Kidney (tissue), 14 donors: Measurements from ENCODE around the gene G6PD. TPM values are rescaled to one million over a fixed set of nuclear protein-coding genes. Genes with fewer than 3 reads are reported as not detected.

Experiments used
- DNase-seq, 5 donors: peaks; one replicate each; pipeline ENCODE4 v3.0.0-alpha.2; 2013 to 2020
- FAIRE-seq: peaks from 2 replicates; lab custom pipeline; 2012; peaks lifted over from hg19 to GRCh38; lab: Jason Lieb, UNC
- H3K27ac ChIP-seq, 2 donors: one replicate each; pipeline ENCODE4 v1.7.0; 2013; ENCODE audit warnings: low read depth in 2 of 2, low read length in 2 of 2, inconsistent platforms in 1 of 2
- H3K27me3 ChIP-seq: one replicate; pipeline ENCODE4 v1.7.1; 2013; ENCODE audit warnings: low read length, inconsistent platforms; ENCODE audit not compliant: control insufficient read depth, insufficient read depth
- H3K36me3 ChIP-seq, 3 donors: one replicate each; pipeline versions ENCODE4 v1.7.0 to v1.7.1; 2013; ENCODE audit warnings: low read length in 3 of 3, control low read depth in 1 of 3, inconsistent platforms in 1 of 3; ENCODE audit not compliant: insufficient read depth in 3 of 3, control insufficient read depth in 2 of 3
- H3K4me1 ChIP-seq, 3 donors: one replicate each; pipeline versions ENCODE4 v1.7.0 to v1.7.1; 2013; ENCODE audit warnings: low read length in 3 of 3, inconsistent platforms in 1 of 3, low read depth in 1 of 3; ENCODE audit not compliant: control insufficient read depth in 2 of 3, insufficient read depth in 2 of 3
- H3K4me3 ChIP-seq, 3 donors: one replicate each; pipeline versions ENCODE4 v1.7.0 to v1.8.1; 2013; ENCODE audit warnings: low read length in 3 of 3, control low read depth in 1 of 3, inconsistent platforms in 1 of 3
- H3K9ac ChIP-seq, 3 donors: one replicate each; pipeline versions ENCODE4 v1.7.0 to v1.7.1; 2013; ENCODE audit warnings: low read length in 3 of 3, control low read depth in 1 of 3, inconsistent platforms in 1 of 3
- H3K9me3 ChIP-seq, 3 donors: one replicate each; pipeline versions ENCODE4 v1.7.0 to v1.7.1; 2013; ENCODE audit warnings: low read length in 3 of 3, control low read depth in 1 of 3, inconsistent platforms in 1 of 3; ENCODE audit not compliant: control insufficient read depth in 2 of 3, insufficient read depth in 1 of 3
- CTCF ChIP-seq: IDR thresholded peaks from 3 replicates; pipeline ENCODE4 v1.5.1; 2012; ENCODE audit warnings: mild to moderate bottlenecking, moderate library complexity, borderline replicate concordance; ENCODE audit not compliant: insufficient read depth; ENCODE audit errors: extremely low read depth
- intact Hi-C: fragments of 100-400 bp; cut with DNase I; formaldehyde crosslinking; loops from one replicate; pipeline ENCODE4 v1.11.1; 2022
- polyA plus RNA-seq: library from polyadenylated mRNA; stranded (reverse); fragments of 350-450 nt; fragmentation: Illumina TruSeq; extraction: RNeasy Lipid Tissue Mini Kit (QIAGEN cat#74804); gene quantifications from one replicate; pipeline ENCODE4 v1.2.3, GENCODE V29; 2014; ENCODE audit warnings: low read depth, low replicate concordance; ENCODE audit not compliant: insufficient read depth
- total RNA-seq: library from RNA; stranded (reverse); fragmentation: NEBNext Ultra II Directional; extraction: Animal tissue kit (Norgen Biotek cat#: 25700); gene quantifications from one replicate; pipeline ENCODE4 v1.2.1, GENCODE V29; 2021
- donor health status: control.
- donor health status: control.
- donor health status: control.
- donor health status: control.
- donor health status: control.
- donor health status: DM: yes; HTN: yes; CAD: no.
- donor health status: Normal renal cell carcinoma (clear cell type).

G6PD gene
- total and polyA plus RNA-seq, 2 donors from 2014 or later: 34.7 to 54.1 TPM

GRCh38 chrX:154517101-154517781 lies 29.4 kb downstream of the G6PD start:
- Histone ChIP-seq H3K36me3 (peaks cover 0 to 3% (median 0%) of the 10 kb centered on the region in 3 donors), H3K27ac (peak overlapping the region; percentile 84 to 94), H3K9me3 (no peaks in the 10 kb centered on the region), H3K9ac (peak overlapping the region in 2 of 3 donors; percentile 71 to 73), H3K27me3 (no peaks in the 10 kb centered on the region), H3K4me3 (peak overlapping the region in 2 of 3 donors; percentile 75 to 76), H3K4me1 (peaks cover 2 to 10% (median 3%) of the 10 kb centered on the region in 3 donors)
- peak in 3 of 5 donors; percentile 25 to 75 (median 52) for DNase-seq
- no peak for TF ChIP-seq CTCF
- intact Hi-C loops: no loop called here
- FAIRE-seq: no peak

GRCh38 chrX:154516656-154517100 lies 30.0 kb downstream of the G6PD start:
- peaks cover 0 to 3% (median 0%) of the 10 kb centered on the region in 3 donors for H3K36me3 ChIP-seq
- FAIRE-seq (no peak), DNase-seq (peak in 3 of 5 donors; percentile 63 to 92 (median 83))
- peak overlapping the region; percentile 58 to 73 (median 71) for H3K9ac ChIP-seq
- TF ChIP-seq CTCF: no peak
- H3K27ac ChIP-seq: peak overlapping the region; percentile 84 to 94
- H3K4me1 ChIP-seq: peaks cover 2 to 10% (median 3%) of the 10 kb centered on the region in 3 donors
- no peaks in the 10 kb centered on the region for H3K9me3 ChIP-seq
- intact Hi-C loops: no loop called here
- H3K27me3 ChIP-seq: no peaks in the 10 kb centered on the region
- H3K4me3 ChIP-seq: peak overlapping the region; percentile 71 to 76 (median 75)

GRCh38 chrX:154515966-154516655 lies 30.5 kb downstream of the G6PD start, which contains the start of gene FAM3A:
Gene FAM3A, minus strand, starts transcription at chrX:154516232. Its CDS starts 460 bp downstream, at chrX:154515772.
- peak; percentile 76 for FAIRE-seq
- peaks cover 0 to 3% (median 0%) of the 10 kb centered on the region in 3 donors for H3K36me3 ChIP-seq
- intact Hi-C loops: no loop called here
- H3K4me3 ChIP-seq: peak within 1 kb of the TSS; percentile 71 to 81 (median 76)
- H3K27me3 ChIP-seq: no peaks in the 10 kb centered on the region
- peak; percentile 92 to 99 (median 96) for DNase-seq
- no peak for TF ChIP-seq CTCF
- H3K4me1 ChIP-seq: peaks cover 2 to 10% (median 3%) of the 10 kb centered on the region in 3 donors
- H3K27ac ChIP-seq: peak within 1 kb of the TSS; percentile 85 to 94
- H3K9me3 ChIP-seq: no peaks in the 10 kb centered on the region
- peak within 1 kb of the TSS; percentile 58 to 73 (median 71) for H3K9ac ChIP-seq
